ENCODE measurements around the gene EN1. TPM values are rescaled to one million over a fixed set of nuclear protein-coding genes. Genes with fewer than 3 reads are reported as not detected.
A peak's percentile ranks its signal among the peaks of the same experiment; 100 is the strongest.

Gene EN1
- under 1 TPM in 1 of 5 donors, not detected in 4; 0.18 TPM for polyA plus RNA-seq (ENCODE audit: insufficient read depth in 1 of 5, insufficient read length in 5 of 5, low replicate concordance in 1 of 5)
- long read RNA-seq, donor 1, result 0 reads
- long read RNA-seq, donor 2, result 0 reads
- long read RNA-seq, donor 3, result 0 reads
- long read RNA-seq, donor 4, result 0 reads
- long read RNA-seq, donor 5, result 0 reads
- long read RNA-seq, donor 6, result 0 reads
- long read RNA-seq, donor 7, result 0 reads
- long read RNA-seq, donor 8, result 0 reads

DNA sequence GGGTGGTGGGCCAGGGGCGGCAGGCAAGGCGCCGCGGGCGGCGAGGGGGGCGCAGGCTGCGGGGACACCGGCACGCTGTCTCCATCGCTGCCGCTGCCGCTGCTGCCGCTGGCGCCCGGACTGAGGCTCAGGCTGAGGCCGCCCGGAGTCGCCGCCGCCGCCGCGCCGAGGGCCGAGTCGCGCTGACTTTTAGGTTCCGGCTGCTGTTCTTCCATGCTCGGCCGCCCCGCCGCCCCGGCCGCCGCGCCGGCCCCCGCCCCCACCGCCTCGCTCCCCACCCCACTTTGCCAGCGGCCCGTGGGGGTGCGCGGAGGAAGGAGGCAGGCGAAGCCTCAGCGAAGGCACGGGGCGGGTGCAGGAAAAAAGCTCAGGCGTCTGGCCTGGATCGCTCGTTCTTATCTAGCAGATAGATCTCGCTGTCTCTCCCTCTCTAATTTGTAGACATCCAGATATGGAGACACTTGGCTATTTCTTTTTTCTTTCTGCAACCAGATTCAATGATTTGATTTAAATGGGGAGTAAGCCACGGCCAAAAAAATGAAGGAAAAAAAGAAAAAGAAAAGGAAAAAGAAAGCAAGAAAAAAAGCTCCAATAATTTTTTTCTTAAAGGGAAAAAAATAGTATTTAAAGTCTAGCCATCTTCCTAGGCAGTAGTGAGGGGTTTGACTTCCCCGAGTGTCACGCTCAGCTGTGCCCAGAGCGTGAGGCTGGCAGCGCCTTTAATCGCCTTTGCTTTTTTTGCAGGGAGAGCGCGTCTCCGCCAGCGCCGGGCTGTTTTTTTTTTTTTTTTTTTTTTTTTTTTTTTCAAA lies at the start of gene EN1:
Gene EN1, minus strand, starts transcription at position 696 of the 809 bp plus-strand sequence. Its CDS starts 481 bp downstream, at position 215.
- no peak for DNase-seq

DNA sequence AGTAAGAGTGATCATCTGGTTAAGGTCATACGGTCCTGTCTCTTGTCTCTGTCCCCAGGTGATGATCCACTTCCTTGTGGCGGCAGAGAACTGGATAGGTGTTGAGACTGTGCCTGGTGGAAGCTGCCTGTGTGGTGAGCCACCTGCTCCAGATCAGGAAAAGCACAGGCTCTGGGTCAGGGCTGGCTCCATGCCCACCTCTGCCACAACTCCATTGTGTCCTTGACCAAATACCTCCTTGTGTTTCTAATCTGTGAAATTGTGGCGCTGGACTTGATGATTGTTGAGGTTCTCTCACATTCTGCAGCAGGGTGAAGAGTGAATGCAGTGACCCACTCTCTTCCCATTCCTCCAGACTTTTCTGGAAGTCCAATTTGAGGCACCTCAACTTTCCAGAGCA lies 45.7 kb upstream of the EN1 start:
- DNase-seq, result no peak

DNA sequence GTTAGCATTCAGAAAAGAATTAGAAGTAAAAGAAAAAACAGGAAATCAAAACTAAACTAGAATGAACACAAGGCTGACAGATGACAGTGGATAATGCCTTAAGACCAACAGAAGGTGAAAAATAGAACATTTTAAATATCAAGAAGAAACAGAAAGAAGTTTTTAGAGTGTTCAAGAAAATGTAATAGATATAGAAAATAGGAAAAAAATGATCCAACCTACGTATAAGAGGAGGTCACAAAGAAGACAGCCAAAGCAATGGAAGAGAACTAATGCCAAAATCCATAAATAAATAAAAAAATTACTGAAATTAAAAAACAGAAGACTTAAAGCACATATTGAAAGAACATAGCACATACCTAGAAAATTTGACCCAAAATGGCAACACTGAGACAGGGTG lies 42.5 kb upstream of the EN1 start:
- DNase-seq, result no peak

DNA sequence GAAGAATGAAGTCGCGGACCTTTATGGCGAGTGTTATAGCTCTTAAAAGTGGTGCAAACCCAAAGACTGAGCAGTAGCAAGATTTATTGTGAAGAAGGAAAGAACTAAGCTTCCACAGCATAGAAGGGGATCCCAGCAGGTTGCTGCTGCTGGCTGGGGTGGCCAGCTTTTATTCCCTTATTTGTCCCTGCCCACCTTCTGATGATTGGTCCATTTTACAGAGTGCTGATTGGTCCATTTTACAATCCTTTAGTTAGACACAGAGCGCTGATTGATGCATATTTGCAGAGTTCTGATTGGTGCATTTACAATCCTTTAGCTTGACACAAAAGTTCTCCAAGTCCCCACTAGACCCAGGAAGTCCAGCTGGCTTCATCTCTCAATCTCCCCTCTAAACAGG lies 36.3 kb upstream of the EN1 start:
- no peak for DNase-seq

DNA sequence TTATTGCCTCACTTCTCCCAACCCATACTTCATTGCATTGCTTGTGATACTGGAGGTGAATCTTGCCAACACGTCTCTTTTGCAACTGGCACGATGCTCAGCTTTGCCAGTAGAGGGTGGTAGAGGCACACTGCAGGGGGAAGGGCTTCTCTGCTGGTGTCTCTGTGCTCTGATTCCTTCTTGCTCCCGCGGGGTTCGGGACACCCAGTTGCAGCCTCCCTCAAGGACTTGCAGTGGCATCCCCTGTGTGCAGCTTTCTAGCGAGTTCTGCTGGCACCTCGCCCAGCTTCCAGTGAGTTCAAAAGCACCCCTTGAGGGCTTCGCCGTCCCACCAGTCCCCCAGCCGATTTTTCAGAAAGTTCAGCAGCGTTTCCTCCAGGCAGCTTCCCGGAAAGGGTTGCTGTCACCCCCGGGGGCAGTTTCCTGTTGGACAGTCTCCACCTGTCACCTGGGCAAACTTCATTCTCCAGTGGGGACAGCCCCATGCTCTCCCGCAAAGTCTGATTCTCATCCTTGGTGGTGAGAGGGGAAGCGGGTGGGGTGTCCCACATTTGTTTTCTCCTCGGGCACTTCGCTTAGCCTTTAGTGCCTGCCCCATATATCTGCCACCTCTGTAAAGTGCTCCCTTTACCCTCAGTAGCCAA lies 35.4 kb upstream of the EN1 start:
- peak in 1 of 2 donors; percentile 24 for DNase-seq

DNA sequence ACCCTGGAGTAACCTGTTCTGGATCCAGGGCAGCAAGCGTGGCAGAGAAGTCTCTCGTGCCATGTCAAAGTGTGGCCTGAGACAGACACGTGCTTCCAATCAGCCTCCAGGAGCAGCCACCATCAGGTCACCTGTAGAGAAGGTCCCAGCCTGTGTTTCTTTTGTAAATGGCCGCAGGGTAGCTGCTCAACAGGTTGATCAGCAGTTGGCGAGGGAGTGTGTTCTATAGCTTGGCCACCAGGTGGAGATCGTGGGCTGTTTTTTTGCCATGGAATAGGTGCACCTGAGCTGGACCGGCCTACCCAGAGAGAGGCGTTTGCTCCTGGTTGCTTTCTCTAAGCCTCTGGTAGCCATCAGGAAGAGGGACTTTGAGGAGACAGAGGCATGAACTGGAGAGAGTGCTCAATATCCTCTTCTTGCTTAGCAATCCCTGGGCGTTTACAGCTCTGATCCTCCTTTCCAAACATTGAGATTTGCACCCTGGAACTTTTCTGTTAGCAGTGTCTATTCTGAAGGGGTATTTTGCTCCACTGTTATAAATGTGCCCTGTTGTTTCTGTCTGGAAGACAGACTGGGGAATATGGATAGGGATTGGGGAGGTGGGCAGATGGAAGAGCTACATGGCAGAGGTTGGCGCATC lies 34.2 kb upstream of the EN1 start:
- DNase-seq, result peak in 1 of 2 donors; percentile 43

DNA sequence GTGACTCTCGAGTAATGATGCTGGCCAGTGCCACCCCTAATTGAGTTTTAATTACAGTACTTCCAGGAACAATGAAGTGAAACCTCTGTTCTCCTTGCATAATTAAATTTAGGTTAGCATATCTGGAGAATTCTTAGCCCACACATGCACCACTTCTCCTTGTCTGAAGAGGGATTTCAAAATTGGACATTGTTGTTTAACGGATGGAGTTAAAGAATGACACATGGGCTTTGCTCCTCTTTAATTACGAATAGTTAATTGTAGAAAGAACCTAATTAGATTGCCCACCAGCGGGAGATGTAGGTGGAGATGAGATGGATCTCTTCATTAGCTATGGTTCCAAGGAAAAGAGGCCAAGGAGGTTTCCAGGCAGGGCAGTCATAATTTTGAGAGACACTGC lies 33.1 kb upstream of the EN1 start:
- DNase-seq, result no peak

DNA sequence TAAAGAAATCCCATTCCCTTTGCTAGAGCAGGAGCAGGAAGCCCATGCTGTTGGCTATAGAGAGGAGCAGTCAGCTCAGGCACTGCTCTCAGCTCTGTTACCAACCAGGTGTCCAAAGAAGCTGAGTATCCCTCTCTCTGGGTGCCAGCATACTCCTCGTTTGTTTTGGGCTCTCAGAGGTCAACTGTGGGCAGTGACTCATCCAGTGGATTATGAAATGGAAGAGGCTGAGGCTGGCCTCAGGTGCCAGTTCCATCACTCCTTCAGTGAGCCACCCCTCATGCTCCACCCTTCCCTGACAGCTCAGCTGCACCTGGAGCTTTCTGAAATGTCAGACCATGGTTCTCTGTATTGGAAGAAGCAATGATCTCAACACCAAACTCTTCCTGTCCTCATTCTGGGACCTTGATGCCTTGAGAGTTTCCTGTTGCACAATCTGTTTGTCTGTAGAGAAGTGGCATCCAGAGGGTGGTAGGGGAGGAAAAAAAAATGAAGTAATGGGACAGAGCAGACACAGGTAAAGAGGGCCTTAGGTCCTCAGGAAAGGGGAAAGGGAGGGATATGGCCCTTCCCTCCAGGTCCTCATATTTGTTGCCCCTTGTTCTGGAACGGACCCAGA lies 31.2 kb upstream of the EN1 start:
- no peak for DNase-seq

DNA sequence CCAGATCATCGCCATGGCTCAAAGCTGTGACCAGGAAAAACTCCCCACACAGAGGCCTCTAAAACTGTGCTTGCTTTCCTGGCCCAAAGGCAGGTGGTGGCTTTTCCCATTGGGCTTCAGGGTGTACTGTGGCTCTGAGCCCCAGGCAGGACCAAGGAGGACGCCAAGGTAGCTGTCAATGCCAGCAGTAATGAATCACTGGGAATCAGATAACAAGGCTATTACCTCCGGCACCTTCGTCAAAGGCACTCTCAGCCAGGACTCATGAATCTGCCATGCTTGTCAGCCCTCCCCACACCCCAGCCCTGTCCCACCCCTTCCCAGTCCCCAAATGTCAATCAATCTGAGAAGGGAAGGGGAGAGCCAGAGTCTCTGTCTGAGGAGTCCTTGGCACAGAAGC lies 27.9 kb upstream of the EN1 start:
- no peak for DNase-seq

DNA sequence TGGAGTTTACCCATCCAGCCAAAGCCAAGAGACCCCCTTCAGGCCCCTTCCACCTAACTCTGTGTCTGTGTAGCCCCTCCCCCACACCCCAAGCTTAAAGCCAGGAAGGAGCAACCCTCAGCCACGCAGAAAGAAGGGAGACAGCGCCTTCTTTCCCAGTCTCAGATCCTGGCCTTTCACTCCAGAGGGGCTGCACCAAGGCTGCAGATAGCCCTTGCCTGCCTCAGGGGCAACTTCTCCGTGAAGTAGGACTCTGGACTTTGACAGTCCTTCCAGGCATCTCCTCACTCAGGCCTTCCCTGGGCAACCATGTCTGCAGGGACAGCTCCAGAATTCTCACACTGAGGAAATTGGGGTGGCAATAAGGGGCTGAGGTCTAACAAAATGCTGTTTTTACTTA lies 26.9 kb upstream of the EN1 start:
- no peak for DNase-seq

DNA sequence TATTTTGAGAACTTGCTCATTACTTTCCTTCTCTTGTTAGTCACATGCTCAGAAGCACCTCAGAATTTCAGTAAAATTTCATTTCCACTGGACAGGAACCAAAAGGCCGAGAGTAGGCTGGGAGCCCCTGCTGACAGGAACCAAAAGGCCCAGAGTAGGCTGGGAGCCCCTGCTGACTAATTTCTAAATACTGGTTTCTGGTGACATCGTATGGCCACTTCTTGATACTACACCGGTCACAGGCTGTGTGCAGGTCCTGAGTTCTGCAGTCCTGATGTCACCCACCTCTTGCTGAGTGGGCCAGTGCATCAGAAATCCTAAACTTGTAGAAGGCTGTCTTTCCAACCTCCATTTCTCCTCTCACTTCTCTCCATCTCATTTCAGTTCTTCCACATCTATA lies 17.7 kb upstream of the EN1 start:
- DNase-seq, result peak in 1 of 2 donors; percentile 37

DNA sequence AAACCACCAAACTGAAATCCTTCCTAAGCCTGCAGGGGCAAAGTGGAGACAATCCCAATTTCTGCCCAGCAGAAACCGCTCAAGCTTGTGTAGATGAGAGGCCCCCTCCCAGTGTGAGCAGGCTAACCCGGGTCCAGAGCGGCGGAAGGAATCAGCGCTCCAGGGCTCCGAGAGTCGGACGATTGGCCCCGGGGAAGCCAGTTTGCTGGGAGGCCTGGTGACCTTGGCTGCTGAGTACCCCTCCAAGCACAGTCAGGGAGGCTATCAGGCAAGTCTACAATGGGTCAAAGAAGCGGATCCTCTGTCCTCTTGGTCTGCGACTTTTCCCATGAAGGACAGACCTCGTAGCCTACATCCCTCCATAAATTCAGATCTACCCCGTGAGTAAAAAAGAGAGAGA lies 16.8 kb upstream of the EN1 start:
- no peak for DNase-seq

DNA sequence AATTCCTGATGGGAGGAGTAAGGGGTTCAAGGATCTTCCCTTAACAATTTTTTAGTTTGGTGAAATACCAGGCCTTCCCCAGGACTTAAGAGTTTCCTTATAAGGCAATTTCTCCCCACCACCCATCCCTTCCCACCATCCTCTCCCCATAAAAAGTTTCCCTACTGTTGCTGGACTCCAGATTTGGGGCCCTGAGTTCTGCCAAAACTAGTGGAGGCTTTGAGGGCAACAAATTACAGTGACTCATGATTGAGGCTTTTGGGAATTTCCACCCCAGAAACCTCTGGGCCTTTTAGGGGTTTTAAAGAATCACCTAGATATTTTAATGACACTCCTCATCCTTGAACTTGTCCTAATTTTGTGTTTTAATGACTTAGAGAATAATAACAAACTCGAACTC lies 14.3 kb upstream of the EN1 start:
- no peak for DNase-seq

DNA sequence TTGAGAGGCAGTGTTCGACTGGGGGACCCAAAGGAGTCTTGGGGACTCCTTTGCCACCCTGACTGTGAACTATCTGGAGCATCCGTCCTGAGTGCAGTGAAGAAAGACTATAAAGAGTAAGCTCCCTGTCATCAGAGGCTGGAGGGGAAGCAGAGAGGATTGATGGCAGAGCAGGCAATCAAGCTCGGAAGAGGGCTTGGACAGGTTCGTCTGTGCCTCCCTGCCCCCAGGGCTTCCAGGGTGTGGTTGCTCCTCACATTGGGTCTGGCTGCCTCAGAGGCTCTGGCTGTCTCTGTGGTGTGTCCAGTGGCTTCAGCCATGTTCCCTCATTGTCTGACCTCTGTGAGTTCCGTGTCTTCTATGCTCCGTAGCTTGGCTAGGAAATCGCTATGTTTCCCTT lies 13.8 kb upstream of the EN1 start:
- DNase-seq, result no peak

DNA sequence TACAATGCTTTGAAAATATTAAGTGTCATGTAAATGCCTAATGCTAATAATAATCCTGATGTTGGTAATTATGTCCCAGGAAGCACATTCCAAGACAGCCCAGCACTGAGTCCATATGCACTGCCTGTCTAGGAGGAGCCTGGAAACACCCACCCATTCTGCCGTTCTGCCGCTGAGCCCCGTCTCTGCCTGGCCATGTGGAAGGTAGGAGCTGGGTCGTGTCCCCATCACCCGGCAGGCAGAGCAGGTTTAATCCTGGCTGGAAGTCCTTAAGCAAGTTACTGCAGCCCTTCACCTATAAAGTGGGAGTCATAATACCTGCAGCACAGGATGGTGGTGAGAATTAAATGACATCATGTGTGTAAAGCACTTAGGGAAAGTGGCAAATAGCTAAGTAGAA lies 13.1 kb upstream of the EN1 start:
- no peak for DNase-seq

DNA sequence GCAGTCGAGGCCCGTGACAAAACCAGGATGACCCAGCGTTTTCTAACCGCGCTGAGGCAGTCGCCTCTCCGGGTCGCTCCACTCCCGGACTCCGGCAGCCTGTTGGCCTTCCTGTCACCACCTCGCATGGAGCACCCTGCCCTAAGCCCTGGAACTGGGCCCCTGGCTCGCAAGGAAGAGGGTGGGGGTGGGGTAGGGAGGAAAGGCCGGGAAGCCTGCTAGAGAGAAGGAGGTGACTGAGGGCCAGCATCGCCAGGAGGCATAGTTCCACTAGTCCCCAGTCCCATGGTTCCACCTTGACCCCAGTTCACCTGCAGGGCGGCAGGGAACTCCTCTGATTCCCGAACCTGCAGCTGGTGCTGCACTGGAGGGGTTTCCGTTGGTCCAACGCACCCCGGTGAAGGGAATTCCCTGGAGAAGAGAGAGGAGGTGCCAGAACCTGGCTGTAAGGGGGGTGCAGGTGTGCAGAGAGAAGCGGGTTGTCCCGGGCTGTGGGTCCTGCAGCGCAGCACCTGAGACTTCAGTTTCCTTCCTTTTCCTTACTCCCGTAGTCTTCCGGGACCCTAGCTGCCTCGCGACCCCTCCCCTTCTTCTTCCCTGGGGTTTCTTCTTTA lies 11.8 kb upstream of the EN1 start:
- DNase-seq, result no peak

DNA sequence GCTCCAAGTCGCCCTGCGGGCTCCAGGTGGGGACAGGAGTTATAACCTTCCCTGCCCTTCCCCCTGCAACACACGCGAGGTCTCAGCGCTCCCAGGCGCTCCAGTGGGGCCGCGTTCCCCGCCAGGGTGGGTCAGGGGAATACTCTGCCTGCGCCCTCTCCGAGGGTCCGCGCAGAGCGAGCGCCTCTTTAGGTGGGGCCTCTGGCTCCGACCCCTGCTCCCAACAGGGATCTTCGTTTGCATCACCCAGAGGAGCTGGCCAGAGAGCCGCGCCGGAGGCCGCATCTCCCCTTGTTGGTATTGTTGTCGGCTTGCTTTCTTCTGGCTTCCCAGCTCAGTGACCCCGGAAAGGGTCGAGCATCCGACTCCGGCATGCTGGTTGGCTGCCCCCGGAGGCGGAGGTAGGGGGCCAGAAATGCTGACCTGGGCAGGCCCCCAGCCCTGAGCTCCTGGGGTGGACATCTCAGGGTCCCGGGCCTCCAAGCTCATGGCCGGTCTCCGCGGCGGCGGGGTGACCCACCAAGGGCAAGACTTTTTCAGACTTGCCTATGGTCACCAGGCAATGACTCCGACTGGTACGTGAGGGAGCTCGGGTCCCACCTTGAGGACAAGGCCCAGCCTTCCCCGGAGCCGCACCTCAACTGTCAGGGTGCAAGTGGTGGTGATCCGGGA lies 11.2 kb upstream of the EN1 start:
- DNase-seq, result no peak

DNA sequence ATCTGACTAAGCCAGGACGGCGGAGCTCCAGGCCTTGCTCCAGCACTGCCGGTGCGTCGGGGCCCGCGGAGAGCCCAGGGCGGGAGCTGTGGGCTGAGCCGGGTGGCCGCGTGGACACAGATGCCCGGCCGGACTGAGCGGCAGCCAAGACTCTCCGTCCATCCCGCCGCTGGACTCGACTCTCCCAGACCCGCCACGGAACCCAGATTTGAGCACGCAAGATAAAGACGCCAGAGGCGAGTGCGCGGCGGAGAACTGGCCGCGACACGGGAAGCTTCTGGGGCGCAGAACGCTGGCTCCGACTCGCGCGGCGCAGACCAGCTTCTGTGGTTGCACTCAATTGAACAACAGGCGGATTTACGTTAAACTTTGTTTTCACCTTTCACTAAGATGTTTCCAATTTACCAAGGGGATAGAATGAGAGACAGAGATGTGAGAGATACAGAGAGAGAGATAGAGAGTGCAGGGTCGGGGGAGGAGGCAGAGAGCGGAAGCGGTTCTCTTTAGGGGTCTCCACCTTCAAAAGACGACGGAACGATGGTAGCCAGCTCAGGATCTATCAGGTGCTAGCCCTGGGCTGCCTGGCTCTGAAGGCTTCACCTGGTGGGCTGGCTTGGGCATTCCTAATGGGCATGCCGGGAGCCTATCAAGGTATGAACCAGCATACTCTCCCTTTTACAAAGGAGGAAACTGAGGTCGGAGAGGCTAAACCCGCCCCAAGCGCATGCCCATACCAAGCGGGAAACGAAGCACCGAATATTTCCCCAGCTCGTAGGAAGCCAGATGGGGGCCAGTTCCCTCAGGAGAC lies 10.4 kb upstream of the EN1 start:
- DNase-seq, result no peak

DNA sequence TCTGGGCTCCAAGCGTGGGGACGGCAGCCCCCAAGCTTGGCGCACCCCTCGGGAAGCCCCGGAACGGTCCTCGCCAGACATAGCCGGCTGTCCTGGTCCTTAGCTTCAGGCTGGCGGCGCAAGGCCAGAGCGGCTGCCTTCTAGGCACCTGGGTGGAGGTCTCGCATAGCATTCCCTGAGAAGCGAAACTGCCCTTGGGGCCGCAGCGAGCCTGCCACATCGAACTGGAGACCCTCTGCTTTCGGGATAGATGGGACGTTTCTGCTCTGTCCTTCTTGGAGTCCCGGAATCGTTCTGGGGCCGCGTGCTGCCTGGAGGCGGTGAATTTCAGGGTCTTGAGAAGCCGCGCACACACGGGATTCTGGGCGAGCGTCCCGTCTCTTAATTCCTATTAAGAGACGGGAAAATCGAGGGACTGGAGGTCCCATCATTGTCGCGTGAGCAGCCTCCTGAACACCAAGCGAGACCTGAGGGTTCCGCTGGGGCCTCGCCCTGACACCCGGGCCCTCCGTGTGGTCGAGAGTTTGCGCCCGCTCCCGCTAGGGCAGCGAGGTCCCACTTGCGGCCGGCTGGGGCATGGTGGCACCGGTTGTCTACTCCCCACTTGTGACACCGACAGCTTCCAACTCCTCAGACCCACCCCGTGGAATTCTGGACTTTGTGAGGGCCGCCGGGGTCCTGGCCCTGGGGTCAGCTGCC lies 9.7 kb upstream of the EN1 start:
- DNase-seq, result no peak

Data from right lung (tissue), 10 donors.